ENCODE data around the gene STXBP2. TPM values are rescaled to one million over a fixed set of nuclear protein-coding genes. Genes with fewer than 3 reads are reported as not detected.

The STXBP2 gene
- total RNA-seq: 100 to 1,000 TPM; 111 to 562 (median 249) TPM

- Histone ChIP-seq H3K27ac (peak within 1 kb of the TSS; percentile 93 to 97 (median 94)), H3K4me3 (peak within 1 kb of the TSS; percentile 55 to 90 (median 76)), H3K4me1 (peaks cover 0 to 39% (median 13%) of the 10 kb centered on the region in 4 donors), H3K36me3 (peaks cover 0 to 15% (median 10%) of the 10 kb centered on the region in 4 donors), H3K9me3 (no peaks in the 10 kb centered on the region), H3K27me3 (peaks cover 0 to 6% (median 0%) of the 10 kb centered on the region in 4 donors)
- 3 to 13% methylated on average over 28 to 31 of the region's 61 CpGs for WGBS, 2 donors
- peak; percentile 92 to 93 for ATAC-seq (ENCODE audit: low FRiP score in 2 of 2)
- peak; percentile 90 to 98 for DNase-seq
- peak in 3 of 4 donors; percentile 22 to 82 (median 47) for TF ChIP-seq POLR2A (IDR thresholded peaks at IDR 0.05)
- TF ChIP-seq POLR2AphosphoS5 (IDR thresholded peaks at IDR 0.05): peak; percentile 80 to 81
- TF ChIP-seq EP300 (IDR thresholded peaks at IDR 0.05): no peak
- TF ChIP-seq, protein P1, sequence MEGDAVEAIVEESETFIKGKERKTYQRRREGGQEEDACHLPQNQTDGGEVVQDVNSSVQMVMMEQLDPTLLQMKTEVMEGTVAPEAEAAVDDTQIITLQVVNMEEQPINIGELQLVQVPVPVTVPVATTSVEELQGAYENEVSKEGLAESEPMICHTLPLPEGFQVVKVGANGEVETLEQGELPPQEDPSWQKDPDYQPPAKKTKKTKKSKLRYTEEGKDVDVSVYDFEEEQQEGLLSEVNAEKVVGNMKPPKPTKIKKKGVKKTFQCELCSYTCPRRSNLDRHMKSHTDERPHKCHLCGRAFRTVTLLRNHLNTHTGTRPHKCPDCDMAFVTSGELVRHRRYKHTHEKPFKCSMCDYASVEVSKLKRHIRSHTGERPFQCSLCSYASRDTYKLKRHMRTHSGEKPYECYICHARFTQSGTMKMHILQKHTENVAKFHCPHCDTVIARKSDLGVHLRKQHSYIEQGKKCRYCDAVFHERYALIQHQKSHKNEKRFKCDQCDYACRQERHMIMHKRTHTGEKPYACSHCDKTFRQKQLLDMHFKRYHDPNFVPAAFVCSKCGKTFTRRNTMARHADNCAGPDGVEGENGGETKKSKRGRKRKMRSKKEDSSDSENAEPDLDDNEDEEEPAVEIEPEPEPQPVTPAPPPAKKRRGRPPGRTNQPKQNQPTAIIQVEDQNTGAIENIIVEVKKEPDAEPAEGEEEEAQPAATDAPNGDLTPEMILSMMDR (IDR thresholded peaks at IDR 0.05): peak; percentile 34 to 69 (median 60)
These were observed at the start of gene STXBP2 for GRCh38 chr19:7636691-7637373. Gene STXBP2, plus strand, starts transcription at chr19:7637110. Its CDS starts 40 bp downstream, at chr19:7637150.

GRCh38 chr19:7589822-7590221 lies 47.1 kb upstream of the STXBP2 start:
- no peak for ATAC-seq (ENCODE audit: low FRiP score in 2 of 2)

GRCh38 chr19:7590256-7590655 lies 46.7 kb upstream of the STXBP2 start:
- WGBS, 2 donors: 48 to 100% methylated on average over 1 to 3 of the region's 8 CpGs
- H3K36me3 ChIP-seq: no peaks in the 10 kb centered on the region
- H3K27ac ChIP-seq: no peak overlapping the region
- DNase-seq (peak in 1 of 2 donors; percentile 63), ATAC-seq (ENCODE audit: low FRiP score in 2 of 2) (no peak)
- no peak overlapping the region for H3K4me3 ChIP-seq
- H3K27me3 ChIP-seq: no peaks in the 10 kb centered on the region
- TF ChIP-seq POLR2AphosphoS5 (IDR thresholded peaks at IDR 0.05): no peak
- TF ChIP-seq, protein P1 (IDR thresholded peaks at IDR 0.05): no peak
- TF ChIP-seq EP300 (IDR thresholded peaks at IDR 0.05): no peak
- no peak for TF ChIP-seq POLR2A (IDR thresholded peaks at IDR 0.05)
- H3K9me3 ChIP-seq: no peaks in the 10 kb centered on the region
- peaks cover 0 to 8% (median 0%) of the 10 kb centered on the region in 4 donors for H3K4me1 ChIP-seq

More at GRCh38 chr19:7589822-7590221, 47.1 kb upstream of the STXBP2 start:
- Histone ChIP-seq H3K9me3 (no peaks in the 10 kb centered on the region), H3K27me3 (no peaks in the 10 kb centered on the region), H3K4me1 (peaks cover 0 to 6% (median 0%) of the 10 kb centered on the region in 4 donors), H3K4me3 (no peak overlapping the region), H3K36me3 (no peaks in the 10 kb centered on the region), H3K27ac (no peak overlapping the region)
- 91% methylated on average over 7 of the region's 7 CpGs for WGBS, 2 donors
- no peak for DNase-seq
- TF ChIP-seq, protein P1 (IDR thresholded peaks at IDR 0.05): no peak
- no peak for TF ChIP-seq POLR2AphosphoS5 (IDR thresholded peaks at IDR 0.05)
- TF ChIP-seq EP300 (IDR thresholded peaks at IDR 0.05): no peak
- TF ChIP-seq POLR2A (IDR thresholded peaks at IDR 0.05): no peak

GRCh38 chr19:7595466-7596133 lies 41.3 kb upstream of the STXBP2 start, which contains the start of gene CAMSAP3:
Gene CAMSAP3, plus strand, starts transcription at chr19:7595863. Its CDS starts 140 bp downstream, at chr19:7596003.
- Histone ChIP-seq H3K9me3 (no peaks in the 10 kb centered on the region), H3K27me3 (peaks cover 0 to 8% (median 4%) of the 10 kb centered on the region in 4 donors), H3K36me3 (no peaks in the 10 kb centered on the region), H3K27ac (peak within 1 kb of the TSS in 3 of 4 donors; percentile 35 to 66 (median 64)), H3K4me3 (peak within 1 kb of the TSS in 3 of 4 donors; percentile 56 to 60 (median 56)), H3K4me1 (peaks cover 2 to 21% (median 7%) of the 10 kb centered on the region in 4 donors)
- 0 to 1% methylated on average over 19 to 22 of the region's 78 CpGs for WGBS, 2 donors
- DNase-seq: peak; percentile 42 to 93
- peak in 1 of 4 donors; percentile 17 for TF ChIP-seq POLR2A (IDR thresholded peaks at IDR 0.05)
- no peak for TF ChIP-seq EP300 (IDR thresholded peaks at IDR 0.05)
- ATAC-seq (ENCODE audit: low FRiP score in 2 of 2): peak; percentile 56 to 76

All from upper lobe of left lung (tissue), 6 donors.